ENCODE measurements around the gene ADAMTS17.

Gene ADAMTS17

DNA sequence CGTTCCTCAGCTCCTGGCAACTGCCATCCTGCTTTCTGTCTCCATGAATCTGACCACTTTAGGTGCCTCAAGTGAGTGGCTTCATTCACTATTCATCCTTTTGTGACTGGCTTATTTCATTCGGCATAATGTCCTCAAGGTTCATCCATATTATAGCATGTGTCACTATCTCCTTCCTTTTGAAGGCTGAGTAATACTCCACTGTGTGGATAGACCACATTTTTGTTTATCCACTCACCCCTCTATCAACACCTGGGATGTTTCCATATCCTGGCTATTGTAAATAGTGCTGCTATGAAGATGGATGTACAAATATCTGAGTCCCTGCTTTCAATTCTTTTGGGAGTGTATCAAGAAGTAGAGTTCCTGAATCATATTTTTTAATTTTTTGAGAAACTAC, 98.8 kb downstream of the ADAMTS17 start:
- H3K4me2 ChIP-seq (ENCODE audit: low read depth, low read length, poor library complexity, severe bottlenecking): no peak overlapping the region
- H3K4me3 ChIP-seq (ENCODE audit: low read length, poor library complexity, severe bottlenecking): no peak overlapping the region
- no peaks in the 10 kb centered on the region for H3K79me2 ChIP-seq (ENCODE audit: insufficient read depth, low read length)
- H2AFZ ChIP-seq (ENCODE audit: low read length): no peak overlapping the region
- no peaks in the 10 kb centered on the region for H4K20me1 ChIP-seq (ENCODE audit: insufficient read depth, low read length, poor library complexity, severe bottlenecking)
- TF ChIP-seq EZH2phosphoT487 (IDR thresholded peaks at IDR 0.05; ENCODE audit: borderline replicate concordance): no peak
- TF ChIP-seq CTCF (conservative IDR thresholded peaks at IDR 0.05; ENCODE audit: low read length): no peak
- H3K27me3 ChIP-seq (ENCODE audit: insufficient read depth, low read length, poor library complexity, severe bottlenecking): no peaks in the 10 kb centered on the region
- H3K9me3 ChIP-seq (ENCODE audit: insufficient read depth, low read depth, low read length): no peaks in the 10 kb centered on the region
- no peak overlapping the region for H3K9ac ChIP-seq (ENCODE audit: low read depth, low read length, poor library complexity, severe bottlenecking)
- no peaks in the 10 kb centered on the region for H3F3A ChIP-seq (ENCODE audit: low read depth)
- H3K4me1 ChIP-seq (ENCODE audit: insufficient read depth, low read length, poor library complexity, severe bottlenecking): peaks cover 6% of the 10 kb centered on the region
- H3K9me2 ChIP-seq (replicated peaks; ENCODE audit: low read depth, low read length): no peaks in the 10 kb centered on the region
- no peaks in the 10 kb centered on the region for H3K36me3 ChIP-seq (ENCODE audit: insufficient read depth, low read length)

GRCh38 chr15:100241572-100242482, 99.9 kb downstream of the ADAMTS17 start:
- Histone ChIP-seq H3K9me3 (ENCODE audit: insufficient read depth, low read depth, low read length) (no peaks in the 10 kb centered on the region), H3K4me1 (ENCODE audit: insufficient read depth, low read length, poor library complexity, severe bottlenecking) (peaks cover 6% of the 10 kb centered on the region), H3K36me3 (ENCODE audit: insufficient read depth, low read length) (no peaks in the 10 kb centered on the region), H3K4me2 (ENCODE audit: low read depth, low read length, poor library complexity, severe bottlenecking) (no peak overlapping the region), H3F3A (ENCODE audit: low read depth) (no peaks in the 10 kb centered on the region), H3K79me2 (ENCODE audit: insufficient read depth, low read length) (no peaks in the 10 kb centered on the region), H3K27me3 (ENCODE audit: insufficient read depth, low read length, poor library complexity, severe bottlenecking) (no peaks in the 10 kb centered on the region), H3K9ac (ENCODE audit: low read depth, low read length, poor library complexity, severe bottlenecking) (no peak overlapping the region), H3K9me2 (replicated peaks; ENCODE audit: low read depth, low read length) (no peaks in the 10 kb centered on the region), H2AFZ (ENCODE audit: low read length) (no peak overlapping the region), H4K20me1 (ENCODE audit: insufficient read depth, low read length, poor library complexity, severe bottlenecking) (no peaks in the 10 kb centered on the region), H3K4me3 (ENCODE audit: low read length, poor library complexity, severe bottlenecking) (no peak overlapping the region)
- TF ChIP-seq EZH2phosphoT487 (IDR thresholded peaks at IDR 0.05; ENCODE audit: borderline replicate concordance) (no peak), CTCF (conservative IDR thresholded peaks at IDR 0.05; ENCODE audit: low read length) (no peak)

DNA sequence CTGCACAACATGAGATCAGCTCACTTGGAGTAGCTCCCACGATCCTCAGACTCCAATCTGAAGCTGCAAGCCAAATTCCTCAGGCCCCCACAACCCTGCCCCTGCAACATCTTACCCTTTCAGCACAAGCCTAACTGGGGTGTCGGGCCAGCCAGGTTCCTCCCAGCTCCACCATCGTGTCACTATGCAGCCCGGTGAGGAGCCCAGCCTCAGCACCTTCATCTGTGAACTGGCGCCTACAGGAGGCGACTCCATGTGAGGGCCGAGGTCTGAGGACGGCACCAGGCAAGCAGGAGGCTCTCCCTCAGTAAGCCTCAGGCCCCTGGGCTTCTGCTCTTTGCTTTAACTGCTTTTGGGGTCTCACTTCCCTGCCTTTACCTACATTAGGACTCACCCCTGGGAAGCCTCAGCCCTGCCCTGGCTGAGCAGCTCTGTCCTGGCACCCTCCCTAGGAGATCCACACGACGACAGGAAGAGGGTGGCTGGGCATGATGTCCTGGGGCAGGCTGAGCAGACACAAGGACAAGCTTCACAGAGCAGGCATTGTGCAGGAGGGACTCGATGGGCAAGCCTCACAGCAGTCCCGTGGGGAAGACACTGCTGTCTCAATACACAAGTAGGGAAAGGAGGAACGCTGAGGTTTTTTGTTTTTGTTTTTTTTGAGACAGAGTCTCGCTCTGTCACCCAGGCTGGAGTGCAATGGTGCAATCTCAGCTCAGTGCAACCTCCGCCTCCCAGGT, 104.6 kb downstream of the ADAMTS17 start:
- Histone ChIP-seq H3K79me2 (ENCODE audit: insufficient read depth, low read length) (no peaks in the 10 kb centered on the region), H3K4me2 (ENCODE audit: low read depth, low read length, poor library complexity, severe bottlenecking) (no peak overlapping the region), H3K27me3 (ENCODE audit: insufficient read depth, low read length, poor library complexity, severe bottlenecking) (no peaks in the 10 kb centered on the region), H3F3A (ENCODE audit: low read depth) (no peaks in the 10 kb centered on the region), H3K9me2 (replicated peaks; ENCODE audit: low read depth, low read length) (no peaks in the 10 kb centered on the region), H2AFZ (ENCODE audit: low read length) (no peak overlapping the region), H3K9me3 (ENCODE audit: insufficient read depth, low read depth, low read length) (no peaks in the 10 kb centered on the region), H3K4me3 (ENCODE audit: low read length, poor library complexity, severe bottlenecking) (no peak overlapping the region), H3K36me3 (ENCODE audit: insufficient read depth, low read length) (no peaks in the 10 kb centered on the region), H3K9ac (ENCODE audit: low read depth, low read length, poor library complexity, severe bottlenecking) (no peak overlapping the region), H4K20me1 (ENCODE audit: insufficient read depth, low read length, poor library complexity, severe bottlenecking) (no peaks in the 10 kb centered on the region), H3K4me1 (ENCODE audit: insufficient read depth, low read length, poor library complexity, severe bottlenecking) (peaks cover 8% of the 10 kb centered on the region)
- TF ChIP-seq EZH2phosphoT487 (IDR thresholded peaks at IDR 0.05; ENCODE audit: borderline replicate concordance) (no peak), CTCF (conservative IDR thresholded peaks at IDR 0.05; ENCODE audit: low read length) (no peak)
